Lower lobe of right lung (tissue), 2 donors: ENCODE results near the gene PBRM1. TPM values are rescaled to one million over a fixed set of nuclear protein-coding genes. Genes with fewer than 3 reads are reported as not detected.

Experiments
- ATAC-seq, 2 donors: fragments of 200-7000 bp; cut with Tn5 transposase; one replicate each; pipeline ENCODE4 v1.9.1; 2020 to 2022; ENCODE audit warnings: mild to moderate bottlenecking in 2 of 2, moderate library complexity in 2 of 2
- DNase-seq: peaks from one replicate; pipeline ENCODE4 v3.0.0-alpha.2; 2020
- H3K27ac ChIP-seq: fragments of 200-600 bp; one replicate; pipeline ENCODE4 v1.8.0; 2022
- H3K27me3 ChIP-seq: fragments of 200-600 bp; one replicate; pipeline ENCODE4 v1.8.0; 2022; ENCODE audit warnings: low read depth
- H3K36me3 ChIP-seq: fragments of 200-600 bp; one replicate; pipeline ENCODE4 v1.8.0; 2022; ENCODE audit warnings: mild to moderate bottlenecking
- H3K4me1 ChIP-seq: fragments of 200-600 bp; one replicate; pipeline ENCODE4 v1.8.0; 2022
- H3K4me3 ChIP-seq: fragments of 200-600 bp; one replicate; pipeline ENCODE4 v1.8.0; 2022; ENCODE audit warnings: mild to moderate bottlenecking
- H3K9me3 ChIP-seq: fragments of 200-600 bp; one replicate; pipeline ENCODE4 v1.8.0; 2022
- intact Hi-C: fragments of 100-400 bp; cut with DNase I; formaldehyde crosslinking; loops from one replicate; pipeline ENCODE4 v1.11.0; 2022
- total RNA-seq: library from RNA; stranded (reverse); fragmentation: NEBNext Ultra II Directional; extraction: Animal tissue kit (Norgen Biotek cat#: 25700); gene quantifications from one replicate; pipeline ENCODE4 v1.2.1, GENCODE V29; 2021
- TF ChIP-seq, protein P1 (sequence below): fragments of 200-600 bp; IDR thresholded peaks from one replicate; pipeline ENCODE4 v1.8.0; 2022; ENCODE audit warnings: antibody characterized with exemption, mild to moderate bottlenecking
- donor health status: DM: no; HTN: yes; CAD: no; lungs with severe emphysema.

PBRM1 gene
- total RNA-seq, 1 donor from 2014 or later, result 88.3 TPM

DNA sequence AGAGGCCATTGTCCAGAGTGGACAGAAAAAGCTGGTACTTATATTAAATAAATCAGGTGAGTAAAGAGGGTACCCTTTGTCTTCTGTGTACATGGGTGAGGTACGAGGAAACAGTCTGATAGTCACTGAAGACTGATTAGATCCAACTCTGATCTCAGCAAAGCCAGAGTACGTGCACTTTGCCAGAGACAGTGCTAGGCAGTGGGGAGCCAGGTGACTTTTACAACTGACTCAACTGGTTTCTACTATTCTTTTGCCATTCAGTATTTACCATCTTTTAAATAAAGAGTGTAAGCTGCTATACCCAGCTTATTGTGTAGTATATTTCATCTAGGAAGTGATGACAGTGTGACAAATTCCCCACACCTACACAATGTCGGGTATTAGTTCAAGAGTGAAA is 3.4 kb upstream of the PBRM1 start:
- ATAC-seq (no peak), DNase-seq (no peak)
- Histone ChIP-seq H3K36me3 (peaks cover 73% of the 10 kb centered on the region), H3K27me3 (no peaks in the 10 kb centered on the region), H3K9me3 (no peaks in the 10 kb centered on the region), H3K27ac (no peak overlapping the region), H3K4me1 (peaks cover 24% of the 10 kb centered on the region), H3K4me3 (no peak overlapping the region)
- intact Hi-C loops, result no loop called here
- TF ChIP-seq, protein P1, sequence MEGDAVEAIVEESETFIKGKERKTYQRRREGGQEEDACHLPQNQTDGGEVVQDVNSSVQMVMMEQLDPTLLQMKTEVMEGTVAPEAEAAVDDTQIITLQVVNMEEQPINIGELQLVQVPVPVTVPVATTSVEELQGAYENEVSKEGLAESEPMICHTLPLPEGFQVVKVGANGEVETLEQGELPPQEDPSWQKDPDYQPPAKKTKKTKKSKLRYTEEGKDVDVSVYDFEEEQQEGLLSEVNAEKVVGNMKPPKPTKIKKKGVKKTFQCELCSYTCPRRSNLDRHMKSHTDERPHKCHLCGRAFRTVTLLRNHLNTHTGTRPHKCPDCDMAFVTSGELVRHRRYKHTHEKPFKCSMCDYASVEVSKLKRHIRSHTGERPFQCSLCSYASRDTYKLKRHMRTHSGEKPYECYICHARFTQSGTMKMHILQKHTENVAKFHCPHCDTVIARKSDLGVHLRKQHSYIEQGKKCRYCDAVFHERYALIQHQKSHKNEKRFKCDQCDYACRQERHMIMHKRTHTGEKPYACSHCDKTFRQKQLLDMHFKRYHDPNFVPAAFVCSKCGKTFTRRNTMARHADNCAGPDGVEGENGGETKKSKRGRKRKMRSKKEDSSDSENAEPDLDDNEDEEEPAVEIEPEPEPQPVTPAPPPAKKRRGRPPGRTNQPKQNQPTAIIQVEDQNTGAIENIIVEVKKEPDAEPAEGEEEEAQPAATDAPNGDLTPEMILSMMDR, result no peak

DNA sequence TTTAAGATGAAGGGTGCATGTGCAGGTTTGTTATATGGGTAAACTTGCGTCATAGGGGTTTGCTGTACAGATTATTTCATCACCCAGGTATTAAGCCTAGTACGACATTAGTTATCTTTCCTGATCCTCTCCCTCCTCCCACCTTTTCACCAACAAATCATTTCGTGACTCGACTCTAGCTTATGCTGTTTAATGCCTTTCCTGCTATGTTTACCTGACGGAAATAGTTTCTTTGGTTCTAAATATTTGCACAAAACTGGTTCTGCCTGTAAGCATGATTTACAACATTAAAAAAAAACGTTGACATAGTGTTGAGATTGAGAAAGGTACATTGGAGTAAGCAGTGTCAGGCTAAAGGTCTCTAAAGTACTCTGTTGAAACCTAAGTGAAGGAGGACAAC is 2.6 kb upstream of the PBRM1 start:
- TF ChIP-seq, protein P1, result no peak
- H3K4me1 ChIP-seq, result peaks cover 33% of the 10 kb centered on the region
- DNase-seq (no peak), ATAC-seq (no peak)
- H3K27me3 ChIP-seq, result no peaks in the 10 kb centered on the region
- H3K27ac ChIP-seq, result no peak overlapping the region
- H3K9me3 ChIP-seq, result no peaks in the 10 kb centered on the region
- no peak overlapping the region for H3K4me3 ChIP-seq
- peaks cover 64% of the 10 kb centered on the region for H3K36me3 ChIP-seq
- intact Hi-C loops, result no loop called here

DNA sequence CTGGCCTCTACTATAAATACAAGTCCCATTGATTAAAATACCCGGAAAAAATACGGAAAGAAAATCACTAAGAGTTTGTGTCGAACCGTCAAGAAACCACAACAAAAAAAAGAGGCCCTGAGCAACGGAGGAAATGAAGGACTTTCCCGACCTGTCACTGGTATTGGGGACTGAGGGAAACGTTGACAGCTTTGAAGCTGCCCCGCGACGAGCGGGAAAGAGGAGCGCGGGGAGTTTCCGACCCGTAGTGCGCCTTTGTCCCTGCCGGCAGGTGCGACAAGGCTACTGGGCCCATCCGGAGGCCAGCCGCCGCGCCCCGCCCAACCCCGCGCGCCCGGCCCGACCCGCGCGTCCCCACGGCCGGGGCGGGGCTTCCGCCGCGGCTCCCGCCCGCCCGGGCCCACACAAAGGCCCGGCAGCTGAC is 416 bp downstream of the PBRM1 start:
- TF ChIP-seq, protein P1, result no peak

DNA sequence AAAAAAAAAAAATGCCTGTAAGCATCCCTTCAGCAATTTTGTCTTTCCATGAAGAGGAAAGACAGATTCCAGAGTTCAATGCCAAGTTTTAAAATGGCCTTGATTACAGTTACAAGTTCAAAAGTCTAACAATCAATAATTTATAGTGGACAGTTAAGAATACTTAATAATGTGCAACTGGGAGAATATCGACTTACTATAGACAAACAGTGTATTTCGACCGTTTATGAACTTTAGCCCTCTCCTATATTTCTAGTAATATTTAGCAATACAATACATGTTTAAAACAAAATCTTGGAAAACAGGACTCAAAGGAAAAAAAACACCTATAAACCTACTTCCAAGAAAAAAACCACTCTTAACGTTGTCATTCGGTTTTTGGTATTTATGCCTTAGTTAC is 1.5 kb downstream of the PBRM1 start:
- peaks cover 55% of the 10 kb centered on the region for H3K4me1 ChIP-seq

More for the DNA sequence above, 416 bp downstream of the PBRM1 start:
- Histone ChIP-seq H3K9me3 (no peaks in the 10 kb centered on the region), H3K4me3 (peak overlapping the region; percentile 91), H3K27me3 (no peaks in the 10 kb centered on the region), H3K4me1 (peaks cover 51% of the 10 kb centered on the region), H3K36me3 (peaks cover 42% of the 10 kb centered on the region), H3K27ac (peak overlapping the region; percentile 91)
- ATAC-seq, result peak; percentile 94 to 95
- intact Hi-C loops, result no loop called here
- DNase-seq, result peak; percentile 87

DNA sequence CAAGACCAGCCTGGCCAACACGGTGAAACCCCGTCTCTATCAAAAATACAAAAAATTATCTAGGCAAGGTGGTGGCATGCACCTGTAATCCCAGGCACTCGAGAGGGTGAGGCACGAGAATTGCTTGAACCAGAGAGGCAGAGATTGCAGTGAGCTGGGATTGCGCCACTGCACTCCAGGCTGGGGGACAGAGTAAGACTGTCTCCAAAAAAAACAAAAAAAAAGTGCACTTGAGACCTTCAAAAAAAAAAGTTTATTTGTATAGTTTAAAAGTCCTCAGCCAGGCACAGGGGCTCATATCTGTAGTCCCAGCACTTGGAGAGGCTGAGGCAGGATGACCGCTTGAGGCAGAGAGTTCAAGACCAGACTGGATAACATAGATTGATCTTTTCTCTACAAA is 2.1 kb downstream of the PBRM1 start:
- Histone ChIP-seq H3K9me3 (no peaks in the 10 kb centered on the region), H3K36me3 (peaks cover 42% of the 10 kb centered on the region), H3K4me3 (no peak overlapping the region), H3K4me1 (peaks cover 61% of the 10 kb centered on the region), H3K27me3 (no peaks in the 10 kb centered on the region), H3K27ac (no peak overlapping the region)
- DNase-seq (peak; percentile 85), ATAC-seq (peak in 1 of 2 donors; percentile 36)
- intact Hi-C loops, result no loop called here
- TF ChIP-seq, protein P1, result no peak

More for the DNA sequence above, 1.5 kb downstream of the PBRM1 start:
- Histone ChIP-seq H3K36me3 (peaks cover 42% of the 10 kb centered on the region), H3K27ac (peak overlapping the region; percentile 91), H3K27me3 (no peaks in the 10 kb centered on the region), H3K4me3 (peak overlapping the region; percentile 91), H3K9me3 (no peaks in the 10 kb centered on the region)
- TF ChIP-seq, protein P1, result no peak
- intact Hi-C loops, result no loop called here
- no peak for ATAC-seq
- DNase-seq, result no peak

DNA sequence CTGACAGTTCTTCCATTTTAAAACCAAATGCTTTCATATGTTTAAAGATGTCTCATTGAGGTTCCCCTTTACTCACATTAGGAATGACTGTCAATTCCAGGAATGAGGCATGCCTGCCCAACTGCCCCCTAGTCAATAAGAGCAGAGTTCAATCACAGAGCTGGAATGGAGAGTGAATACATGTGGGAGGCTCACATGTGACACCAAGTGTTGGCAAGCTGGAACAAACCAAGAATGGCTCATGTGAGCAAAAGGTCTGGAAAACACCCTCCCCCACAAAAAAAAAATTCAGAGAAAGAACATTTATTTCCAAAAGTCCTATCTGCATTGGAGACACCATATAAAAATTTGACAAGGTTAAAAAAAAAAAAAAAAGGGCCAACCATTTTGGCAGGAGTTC is 3.7 kb downstream of the PBRM1 start:
- intact Hi-C loops, result no loop called here
- H3K9me3 ChIP-seq, result no peaks in the 10 kb centered on the region
- H3K4me1 ChIP-seq, result peaks cover 59% of the 10 kb centered on the region
- peaks cover 42% of the 10 kb centered on the region for H3K36me3 ChIP-seq
- peak overlapping the region; percentile 25 for H3K27ac ChIP-seq
- ATAC-seq (no peak), DNase-seq (no peak)
- H3K27me3 ChIP-seq, result no peaks in the 10 kb centered on the region
- H3K4me3 ChIP-seq, result no peak overlapping the region
- TF ChIP-seq, protein P1, result no peak
